Endothelial cell of umbilical vein (primary cell): ENCODE measurements around the gene ATP5PO. TPM values are rescaled to one million over a fixed set of nuclear protein-coding genes. Genes with fewer than 3 reads are reported as not detected.

Source experiments
- Bru-seq: library from RNA; stranded (reverse); fragments of 400-500 nt; gene quantifications from one replicate; lab custom pipeline; 2021; lab: Mats Ljungman, UMichigan
- BruChase-seq, 2 experiments: library from RNA; stranded (reverse); fragments of 400-500 nt; gene quantifications; one replicate each; lab custom pipeline; 2021; lab: Mats Ljungman, UMichigan
- BruUV-seq: library from RNA; stranded (reverse); fragments of 400-500 nt; replicated peaks from 2 replicates; lab custom pipeline; 2021; lab: Mats Ljungman, UMichigan
- CTCF ChIA-PET: fragments of 300-600, 350-600 bp; sonication (Branson Sonifier 250); formaldehyde crosslinking; loops from one replicate; lab custom pipeline; 2021; ENCODE audit warnings: antibody characterized with exemption, inconsistent platforms; lab: Charles Lee
- POLR2A ChIA-PET: fragments of 300-600, 350-600 bp; sonication (Branson Sonifier 250); formaldehyde crosslinking; loops from one replicate; lab custom pipeline; 2021; ENCODE audit warnings: antibody characterized with exemption, inconsistent platforms; lab: Charles Lee
- DNase-seq: peaks from one replicate; pipeline ENCODE4 v3.0.0-alpha.2; 2011; ENCODE audit warnings: low read depth, low spot score
- FAIRE-seq: peaks from 2 replicates; lab custom pipeline; 2011; peaks lifted over from hg19 to GRCh38; lab: Jason Lieb, UNC
- H2AFZ ChIP-seq: 2 replicates; pipeline ENCODE4 v1.6.0; 2012; ENCODE audit warnings: low read depth, low read length, control low read depth, inconsistent platforms
- H3K27ac ChIP-seq: 2 replicates; pipeline ENCODE4 v1.5.1; 2011; ENCODE audit warnings: low read depth, mild to moderate bottlenecking, control low read depth, low read length, moderate library complexity; ENCODE audit not compliant: insufficient read depth
- H3K27me3 ChIP-seq, 2 experiments: 2 replicates each; pipeline versions ENCODE4 v1.6.0 to v1.6.1; 2011; ENCODE audit warnings: low read length in 2 of 2, mixed read lengths in 1 of 2; ENCODE audit not compliant: control insufficient read depth in 2 of 2, insufficient read depth in 2 of 2
- H3K36me3 ChIP-seq, 2 experiments: 2 replicates in 1 of 2; 3 replicates in 1 of 2; pipeline ENCODE4 v1.5.1; 2011; ENCODE audit warnings: low read length in 2 of 2, mild to moderate bottlenecking in 1 of 2, moderate library complexity in 1 of 2; ENCODE audit not compliant: control insufficient read depth in 2 of 2, insufficient read depth in 2 of 2; ENCODE audit errors: extremely low read depth in 1 of 2
- H3K4me1 ChIP-seq: 3 replicates; pipeline ENCODE4 v1.5.1; 2011; ENCODE audit warnings: mild to moderate bottlenecking, low read length; ENCODE audit not compliant: control insufficient read depth, insufficient read depth; ENCODE audit errors: extremely low read depth
- H3K4me2 ChIP-seq: 2 replicates; pipeline ENCODE4 v1.6.1; 2011; ENCODE audit warnings: low read length, control low read depth, mixed read lengths; ENCODE audit not compliant: insufficient read depth
- H3K4me3 ChIP-seq, 3 experiments: fragments of 200-600 bp in 1 of 3; sonication (generic), shearing (Covaris generic) in 1 of 3; replicated peaks in 1 of 3; 2 replicates each; pipeline ENCODE4 v1.5.1; 2011 to 2016; ENCODE audit warnings: control low read depth in 3 of 3, low read length in 3 of 3, mild to moderate bottlenecking in 2 of 3, inconsistent platforms in 1 of 3, low read depth in 1 of 3, moderate library complexity in 1 of 3; ENCODE audit not compliant: insufficient read depth in 1 of 3
- H3K79me2 ChIP-seq: 2 replicates; pipeline ENCODE4 v1.6.0; 2012; ENCODE audit warnings: low read length, inconsistent platforms; ENCODE audit not compliant: control insufficient read depth, insufficient read depth
- H3K9ac ChIP-seq: replicated peaks from 2 replicates; pipeline ENCODE3; 2011; ENCODE audit warnings: low read length, control low read depth; ENCODE audit not compliant: insufficient read depth; ENCODE audit errors: extremely low read depth
- H3K9me1 ChIP-seq: replicated peaks from 3 replicates; pipeline ENCODE4 v1.6.0; 2011; ENCODE audit warnings: mild to moderate bottlenecking, low read length; ENCODE audit not compliant: control insufficient read depth, insufficient read depth; ENCODE audit errors: extremely low read depth
- H3K9me3 ChIP-seq: replicated peaks from 2 replicates; pipeline ENCODE4 v1.5.1; 2012; ENCODE audit warnings: low read length, inconsistent platforms; ENCODE audit not compliant: control insufficient read depth, insufficient read depth
- H4K20me1 ChIP-seq: replicated peaks from 2 replicates; pipeline ENCODE3; 2011; ENCODE audit warnings: mild to moderate bottlenecking, low read length; ENCODE audit not compliant: control insufficient read depth, insufficient read depth; ENCODE audit errors: extremely low read depth
- CTCF ChIP-seq, 2 donors: IDR thresholded peaks; 1 replicate in 1 of 2; 2 replicates in 1 of 2; pipeline ENCODE4 v1.5.1; 2011; ENCODE audit warnings: low read length in 2 of 2, mild to moderate bottlenecking in 2 of 2, moderate library complexity in 2 of 2, control low read depth in 1 of 2, inconsistent platforms in 1 of 2, low read depth in 1 of 2; ENCODE audit not compliant: insufficient read depth in 1 of 2; ENCODE audit errors: extremely low read depth in 1 of 2
- EZH2 ChIP-seq: IDR thresholded peaks from 2 replicates; pipeline ENCODE4 v1.6.1; 2012; ENCODE audit warnings: borderline replicate concordance, low read depth, mild to moderate bottlenecking, moderate library complexity, low read length, inconsistent platforms; ENCODE audit not compliant: severe bottlenecking
- FOS ChIP-seq: IDR thresholded peaks from 2 replicates; pipeline ENCODE4 v1.6.1; 2011; ENCODE audit warnings: mild to moderate bottlenecking, low read length, moderate library complexity, borderline replicate concordance; ENCODE audit not compliant: insufficient read depth
- MAX ChIP-seq: IDR thresholded peaks from 2 replicates; pipeline ENCODE4 v1.6.1; 2011; ENCODE audit not compliant: insufficient read depth, insufficient read length
- POLR2A ChIP-seq: IDR thresholded peaks from 2 replicates; pipeline ENCODE4 v1.6.1; 2012; ENCODE audit warnings: low read depth, mild to moderate bottlenecking, control low read depth, low read length
- POLR2AphosphoS5 ChIP-seq: IDR thresholded peaks from 2 replicates; pipeline ENCODE4 v1.6.1; 2012; ENCODE audit warnings: low read depth, mild to moderate bottlenecking, control low read depth, low read length, moderate library complexity; ENCODE audit not compliant: insufficient read depth
- dilution Hi-C: fragments of 300-500 bp; cut with MboI; formaldehyde crosslinking; loops from one replicate; pipeline ENCODE4 v1.15.0; 2019; ENCODE audit warnings: low sequenced_read_pairs; ENCODE audit not compliant: extremely low pct_ligation_motif_present
- intact Hi-C: fragments of 100-400 bp; cut with micrococcal nuclease; formaldehyde crosslinking; loops from one replicate; pipeline ENCODE4 v1.10.0; 2022
- long read RNA-seq: library from polyadenylated mRNA; stranded (forward); transcript quantifications from one replicate; pipeline ENCODE4 v2.0.0, GENCODE V29; 2021
- polyA minus RNA-seq, 3 experiments: library from RNA; depleted of rRNA, polyadenylated mRNA; stranded (reverse); fragments of >200 nt; gene quantifications; 1 replicate in 1 of 3; 2 replicates in 2 of 3; pipeline ENCODE4 v1.2.3, GENCODE V29; 2011
- polyA plus RNA-seq, 4 experiments: library from polyadenylated mRNA; depleted of rRNA in 3 of 4; stranded (reverse) in 3 of 4; unstranded in 1 of 4; fragments of >200 nt; gene quantifications; 2 replicates each; pipeline versions ENCODE4 v1.2.1 to v1.2.3, GENCODE V29; 2011 to 2012; ENCODE audit warnings: missing spikeins in 1 of 4
- total RNA-seq: library from RNA; stranded (reverse); gene quantifications from 2 replicates; pipeline ENCODE4 v1.2.3, GENCODE V29; 2021

ATP5PO gene
- total RNA-seq: 187 and 190 TPM in 2 replicates
- 126 and 207 TPM in 2 replicates for polyA plus RNA-seq
- 287 and 323 TPM in 2 replicates for polyA plus RNA-seq (2011; cell fraction: cytosol; rRNA removed)
- 99.2 and 106 TPM in 2 replicates for polyA plus RNA-seq (2011; cell fraction: nucleus; rRNA removed)
- 254 and 279 TPM in 2 replicates for polyA plus RNA-seq (2012)
- polyA minus RNA-seq: 69.4 and 79.5 TPM in 2 replicates
- 70.8 TPM for polyA minus RNA-seq (2011; cell fraction: cytosol; rRNA and poly(A)+ RNA removed)
- polyA minus RNA-seq (2011; cell fraction: nucleus; rRNA and poly(A)+ RNA removed): 25.3 and 29.9 TPM in 2 replicates
- Bru-seq, nascent RNA: percentile 95 among the genes with signal in this experiment
- BruChase-seq, experiment 1, labeled RNA remaining after a 6-hour chase: percentile 99 among the genes with signal in this experiment
- percentile 98 among the genes with signal in this experiment for BruChase-seq, experiment 2, labeled RNA remaining after a 2-hour chase
- long read RNA-seq, transcript ATP5PO-201 (7 exons, 932 nt): major isoform, 640 of 659 reads
- long read RNA-seq, partial matches to known transcripts: 6 of 659 reads
- long read RNA-seq, other reads (novel, unspliced or antisense): 12 of 659 reads

- peak within 1 kb of the TSS; percentile 34 for H3K27ac ChIP-seq
- no peaks in the 10 kb centered on the region for H3K9me1 ChIP-seq
- intact Hi-C loops: loop anchor here (2.0 kb wide), 1 partner anchor 157 kb away; the partner anchor contains the start of genes MRPS6 and SLC5A3
- no peak for TF ChIP-seq FOS
- TF ChIP-seq POLR2A: peak; percentile 93
- TF ChIP-seq MAX: no peak
- peak; percentile 88 for TF ChIP-seq POLR2AphosphoS5
- no peak for TF ChIP-seq CTCF (IDR thresholded peaks at IDR 0.05; ENCODE audit: extremely low read depth in 1 of 2, insufficient read depth in 1 of 2, low read depth in 1 of 2, low read length in 2 of 2)
- TF ChIP-seq EZH2: no peak
- ChIA-PET CTCF (interaction anchor here (0.5 to 1.4 kb wide), 4 partner anchors 8 to 432 kb away, joined by 3 to 6 read pairs (median 3); no protein-coding TSS in a partner anchor), POLR2A (no interaction called here)
- peak within 1 kb of the TSS; percentile 15 to 98 (median 83) for H3K4me3 ChIP-seq
- H3K9ac ChIP-seq: peak within 1 kb of the TSS; percentile 57
- no peaks in the 10 kb centered on the region for H3K27me3 ChIP-seq
- peaks cover 13% of the 10 kb centered on the region for H3K4me1 ChIP-seq
- DNase-seq (peak; percentile 99), FAIRE-seq (peak; percentile 95)
- no peaks in the 10 kb centered on the region for H3K9me3 ChIP-seq
- H4K20me1 ChIP-seq: no peaks in the 10 kb centered on the region
- H3K4me2 ChIP-seq: peak within 1 kb of the TSS; percentile 81
- TSS peak; percentile 67 for BruUV-seq
- peak within 1 kb of the TSS; percentile 70 for H2AFZ ChIP-seq
- H3K36me3 ChIP-seq: peaks cover 0 to 4% of the 10 kb centered on the region in 2 experiments
- dilution Hi-C loops: no loop called here
- peaks cover 24% of the 10 kb centered on the region for H3K79me2 ChIP-seq
These were observed at the start of gene ATP5PO for GRCh38 chr21:33915368-33916199. Gene ATP5PO (minus strand): TSS chr21:33915804. CDS start chr21:33915763, 41 bp downstream.
